ENCODE results near the gene TMEM236.

- TF ChIP-seq CTCF (conservative IDR thresholded peaks at IDR 0.05; ENCODE audit: low read length): no peak
- no peak for TF ChIP-seq EZH2phosphoT487 (IDR thresholded peaks at IDR 0.05; ENCODE audit: borderline replicate concordance)
Measured at GRCh38 chr10:17716161-17716560, 35.8 kb upstream of the TMEM236 start.

Data from Loucy (cell line).